ENCODE data around the gene NOL9. TPM values are rescaled to one million over a fixed set of nuclear protein-coding genes. Genes with fewer than 3 reads are reported as not detected.

Gene NOL9
- total RNA-seq, 1 experiment from 2014 or later = 49.2 TPM

DNA sequence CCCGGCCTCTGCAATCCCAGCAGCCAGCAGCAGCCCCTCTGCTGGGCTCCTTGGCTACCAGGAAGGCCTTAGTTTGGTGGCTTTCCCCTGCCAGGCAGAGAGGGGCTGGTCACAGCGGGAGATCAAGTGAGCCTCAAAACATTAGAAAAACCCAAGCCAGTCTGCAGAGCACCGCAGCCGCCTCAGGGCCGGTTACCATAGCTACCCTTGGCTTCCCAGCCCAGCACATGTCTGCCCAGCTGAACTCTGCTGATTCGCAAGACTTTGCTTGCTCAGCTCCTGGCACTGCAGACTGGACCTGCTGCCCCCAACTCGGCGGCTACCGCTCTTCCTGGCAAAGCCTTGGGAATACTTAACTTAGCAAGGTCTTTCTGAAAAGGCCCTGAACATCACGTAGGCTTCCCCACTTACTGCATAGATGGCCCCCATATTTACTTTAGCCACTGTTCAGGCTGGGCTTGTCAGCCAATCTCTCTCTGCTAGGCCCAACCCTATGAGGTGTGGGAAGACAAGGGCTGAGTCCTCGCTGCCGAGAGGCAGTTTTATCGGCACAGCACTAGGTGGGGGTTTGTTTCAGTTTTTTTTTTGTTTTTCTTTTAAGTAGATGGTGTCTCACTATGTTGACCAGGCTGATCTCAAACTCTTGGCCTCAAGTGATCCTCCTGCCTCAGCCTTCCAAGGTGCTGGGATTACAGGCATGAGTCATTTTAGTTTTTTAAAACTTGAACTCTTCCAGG lies 34.2 kb downstream of the NOL9 start:
- peaks cover 24% of the 10 kb centered on the region for H3K4me1 Mint-ChIP-seq (ENCODE audit: insufficient read depth, unreplicated experiment)
- CTCF ChIA-PET = interaction anchor here (0.6 to 5.5 kb wide), 8 partner anchors 16 to 105 kb away, joined by 3 to 37 read pairs (median 4); partner anchors contain the start of genes NOL9 and TAS1R1
- POLR2A ChIA-PET = interaction anchor here (0.7 to 5.6 kb wide), 8 partner anchors 15 to 136 kb away, joined by 3 to 63 read pairs (median 5); partner anchors contain the start of genes NOL9, PLEKHG5 and TAS1R1
- intact Hi-C loops (cut with micrococcal nuclease) = no loop called here
- no peak overlapping the region for H3K4me3 Mint-ChIP-seq (ENCODE audit: unreplicated experiment)
- H3K9me3 Mint-ChIP-seq (ENCODE audit: unreplicated experiment) = no peaks in the 10 kb centered on the region
- BruUV-seq (replicated peaks) = no TSS peak
- peaks cover 25% of the 10 kb centered on the region for H3K36me3 Mint-ChIP-seq (ENCODE audit: insufficient read depth, unreplicated experiment)
- TF ChIP-seq, protein P1, sequence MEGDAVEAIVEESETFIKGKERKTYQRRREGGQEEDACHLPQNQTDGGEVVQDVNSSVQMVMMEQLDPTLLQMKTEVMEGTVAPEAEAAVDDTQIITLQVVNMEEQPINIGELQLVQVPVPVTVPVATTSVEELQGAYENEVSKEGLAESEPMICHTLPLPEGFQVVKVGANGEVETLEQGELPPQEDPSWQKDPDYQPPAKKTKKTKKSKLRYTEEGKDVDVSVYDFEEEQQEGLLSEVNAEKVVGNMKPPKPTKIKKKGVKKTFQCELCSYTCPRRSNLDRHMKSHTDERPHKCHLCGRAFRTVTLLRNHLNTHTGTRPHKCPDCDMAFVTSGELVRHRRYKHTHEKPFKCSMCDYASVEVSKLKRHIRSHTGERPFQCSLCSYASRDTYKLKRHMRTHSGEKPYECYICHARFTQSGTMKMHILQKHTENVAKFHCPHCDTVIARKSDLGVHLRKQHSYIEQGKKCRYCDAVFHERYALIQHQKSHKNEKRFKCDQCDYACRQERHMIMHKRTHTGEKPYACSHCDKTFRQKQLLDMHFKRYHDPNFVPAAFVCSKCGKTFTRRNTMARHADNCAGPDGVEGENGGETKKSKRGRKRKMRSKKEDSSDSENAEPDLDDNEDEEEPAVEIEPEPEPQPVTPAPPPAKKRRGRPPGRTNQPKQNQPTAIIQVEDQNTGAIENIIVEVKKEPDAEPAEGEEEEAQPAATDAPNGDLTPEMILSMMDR (IDR thresholded peaks at IDR 0.05; ENCODE audit: unreplicated experiment) = no peak
- peak; percentile 72 for DNase-seq (ENCODE audit: unreplicated experiment)
- H3K27ac Mint-ChIP-seq (ENCODE audit: low read depth, unreplicated experiment) = peak overlapping the region; percentile 27
- no peaks in the 10 kb centered on the region for H3K27me3 Mint-ChIP-seq (ENCODE audit: insufficient read depth, unreplicated experiment)

DNA sequence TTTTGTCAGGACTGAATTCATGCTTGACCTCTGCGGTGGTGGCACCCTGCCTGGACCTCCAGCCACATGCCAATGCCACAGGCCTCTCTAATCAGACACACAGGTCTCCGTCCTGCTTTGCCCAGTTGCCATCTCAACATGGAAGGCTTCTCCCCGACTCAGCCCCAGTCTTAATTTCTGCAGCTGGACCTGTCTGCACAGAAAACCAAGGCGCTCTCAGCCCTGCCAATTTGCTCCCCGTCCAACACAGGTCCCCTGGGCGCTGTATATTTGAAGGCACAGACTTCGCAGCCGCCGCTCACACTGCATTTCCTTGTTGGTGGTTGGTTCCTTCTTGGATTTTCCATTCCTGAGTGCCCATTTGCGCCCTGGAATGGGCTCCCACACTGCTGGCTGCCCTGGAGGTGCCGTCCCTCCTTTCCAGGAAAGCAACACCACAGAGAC lies 34.8 kb downstream of the NOL9 start:
- intact Hi-C loops (cut with micrococcal nuclease) = no loop called here
- BruUV-seq (replicated peaks) = no TSS peak
- Mint-ChIP-seq H3K27ac (ENCODE audit: low read depth, unreplicated experiment) (no peak overlapping the region), H3K9me3 (ENCODE audit: unreplicated experiment) (no peaks in the 10 kb centered on the region), H3K36me3 (ENCODE audit: insufficient read depth, unreplicated experiment) (peaks cover 19% of the 10 kb centered on the region), H3K4me1 (ENCODE audit: insufficient read depth, unreplicated experiment) (peaks cover 24% of the 10 kb centered on the region), H3K27me3 (ENCODE audit: insufficient read depth, unreplicated experiment) (no peaks in the 10 kb centered on the region), H3K4me3 (ENCODE audit: unreplicated experiment) (no peak overlapping the region)
- TF ChIP-seq, protein P1 (IDR thresholded peaks at IDR 0.05; ENCODE audit: unreplicated experiment) = no peak
- POLR2A ChIA-PET = interaction anchor here (0.7 to 5.6 kb wide), 10 partner anchors 15 to 135 kb away, joined by 3 to 63 read pairs (median 5); partner anchors contain the start of genes NOL9, PLEKHG5 and TAS1R1
- no peak for DNase-seq (ENCODE audit: unreplicated experiment)
- CTCF ChIA-PET = interaction anchor here (0.6 to 5.5 kb wide), 8 partner anchors 18 to 105 kb away, joined by 3 to 37 read pairs (median 4); partner anchors contain the start of genes NOL9 and TAS1R1

DNA sequence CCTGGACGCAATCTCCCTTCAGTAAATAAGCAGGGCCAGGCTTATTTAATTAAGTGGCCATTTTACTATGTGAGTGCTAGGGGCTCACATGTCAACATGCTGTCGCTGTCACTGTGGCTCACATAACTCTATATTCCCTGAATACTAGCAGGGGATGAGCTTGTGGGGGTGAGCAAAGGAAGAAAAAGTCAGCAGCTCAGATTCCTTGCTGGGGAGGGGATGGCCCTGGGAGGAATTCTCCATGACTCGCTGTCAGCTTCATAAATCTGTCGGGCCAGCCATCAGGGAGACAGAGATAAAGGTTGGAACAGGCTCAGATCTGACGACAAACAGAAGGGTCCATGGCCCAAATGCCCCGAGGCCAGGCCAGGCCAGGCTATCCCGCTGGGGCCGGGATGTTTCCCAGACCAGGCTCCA lies 36.9 kb downstream of the NOL9 start:
- POLR2A ChIA-PET = interaction anchor here (1.4 kb wide), 1 partner anchor 62 kb away, joined by 4 read pairs; the partner anchor contains the start of gene ZBTB48
- intact Hi-C loops (cut with micrococcal nuclease) = no loop called here
- H3K27ac Mint-ChIP-seq (ENCODE audit: low read depth, unreplicated experiment) = no peak overlapping the region
- no peaks in the 10 kb centered on the region for H3K27me3 Mint-ChIP-seq (ENCODE audit: insufficient read depth, unreplicated experiment)
- DNase-seq (ENCODE audit: unreplicated experiment) = no peak
- H3K4me3 Mint-ChIP-seq (ENCODE audit: unreplicated experiment) = no peak overlapping the region
- no TSS peak for BruUV-seq (replicated peaks)
- CTCF ChIA-PET = interaction anchor here (0.8 kb wide), 1 partner anchor 674 kb away, joined by 3 read pairs; no protein-coding TSS in a partner anchor
- peaks cover 24% of the 10 kb centered on the region for H3K4me1 Mint-ChIP-seq (ENCODE audit: insufficient read depth, unreplicated experiment)
- H3K36me3 Mint-ChIP-seq (ENCODE audit: insufficient read depth, unreplicated experiment) = peaks cover 3% of the 10 kb centered on the region
- TF ChIP-seq, protein P1 (IDR thresholded peaks at IDR 0.05; ENCODE audit: unreplicated experiment) = no peak
- no peaks in the 10 kb centered on the region for H3K9me3 Mint-ChIP-seq (ENCODE audit: unreplicated experiment)

DNA sequence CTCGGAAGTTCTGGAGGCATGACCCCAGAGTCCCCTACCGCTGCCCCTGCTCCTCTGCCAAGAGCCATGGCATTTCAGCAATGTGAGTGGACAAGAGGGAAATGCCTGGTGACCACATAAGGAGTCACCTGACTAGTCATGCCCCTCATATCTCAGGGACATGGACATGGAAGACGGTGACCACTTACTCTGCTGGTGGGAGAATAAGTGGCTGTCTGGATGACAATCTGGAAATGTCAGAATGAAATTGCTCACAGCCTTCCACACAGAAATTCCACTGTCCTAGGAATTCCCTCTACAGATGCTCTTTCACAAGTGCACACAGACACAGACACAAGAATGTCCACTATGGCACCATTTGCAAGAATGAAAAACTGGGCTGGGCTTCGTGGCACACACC lies 38.5 kb downstream of the NOL9 start:
- BruUV-seq (replicated peaks) = no TSS peak
- H3K36me3 Mint-ChIP-seq (ENCODE audit: insufficient read depth, unreplicated experiment) = no peaks in the 10 kb centered on the region

More for the DNA sequence above, 38.5 kb downstream of the NOL9 start:
- intact Hi-C loops (cut with micrococcal nuclease) = no loop called here
- Mint-ChIP-seq H3K4me1 (ENCODE audit: insufficient read depth, unreplicated experiment) (peaks cover 13% of the 10 kb centered on the region), H3K4me3 (ENCODE audit: unreplicated experiment) (no peak overlapping the region), H3K27me3 (ENCODE audit: insufficient read depth, unreplicated experiment) (no peaks in the 10 kb centered on the region), H3K9me3 (ENCODE audit: unreplicated experiment) (no peaks in the 10 kb centered on the region), H3K27ac (ENCODE audit: low read depth, unreplicated experiment) (no peak overlapping the region)
- TF ChIP-seq, protein P1 (IDR thresholded peaks at IDR 0.05; ENCODE audit: unreplicated experiment) = no peak
- POLR2A ChIA-PET = no interaction called here
- DNase-seq (ENCODE audit: unreplicated experiment) = no peak
- CTCF ChIA-PET = no interaction called here
